Upper lobe of right lung (tissue), 1 donor: Measurements from ENCODE around the gene FANCE. TPM values are rescaled to one million over a fixed set of nuclear protein-coding genes. Genes with fewer than 3 reads are reported as not detected.

Source experiments
- ATAC-seq: fragments of 200-7000 bp; cut with Tn5 transposase; one replicate; pipeline ENCODE4 v1.9.1; 2020; ENCODE audit warnings: mild to moderate bottlenecking, moderate library complexity
- DNase-seq: peaks from one replicate; pipeline ENCODE4 v3.0.0-alpha.2; 2020
- H3K27ac ChIP-seq: fragments of 200-600 bp; one replicate; pipeline ENCODE4 v1.8.0; 2022
- H3K27me3 ChIP-seq: fragments of 200-600 bp; one replicate; pipeline ENCODE4 v1.8.0; 2022; ENCODE audit warnings: mild to moderate bottlenecking
- H3K36me3 ChIP-seq: fragments of 200-600 bp; one replicate; pipeline ENCODE4 v1.8.0; 2022
- H3K4me1 ChIP-seq: fragments of 200-600 bp; one replicate; pipeline ENCODE4 v1.8.0; 2022
- H3K4me3 ChIP-seq: fragments of 200-600 bp; one replicate; pipeline ENCODE4 v1.8.0; 2022; ENCODE audit warnings: mild to moderate bottlenecking
- H3K9me3 ChIP-seq: fragments of 200-600 bp; one replicate; pipeline ENCODE4 v1.8.0; 2022
- intact Hi-C: fragments of 100-400 bp; cut with DNase I; formaldehyde crosslinking; loops from one replicate; pipeline ENCODE4 v1.11.0; 2022
- total RNA-seq: library from RNA; stranded (reverse); fragmentation: NEBNext Ultra II Directional; extraction: Animal tissue kit (Norgen Biotek cat#: 25700); gene quantifications from one replicate; pipeline ENCODE4 v1.2.1, GENCODE V29; 2021
- TF ChIP-seq, protein P1 (sequence below): fragments of 200-600 bp; IDR thresholded peaks from one replicate; pipeline ENCODE4 v1.8.0; 2022; ENCODE audit warnings: antibody characterized with exemption
- donor health status: DM: no; HTN: yes; CAD: no; lungs with severe emphysema.

Gene FANCE
- total RNA-seq, 1 donor from 2014 or later, result 10.4 TPM

DNA sequence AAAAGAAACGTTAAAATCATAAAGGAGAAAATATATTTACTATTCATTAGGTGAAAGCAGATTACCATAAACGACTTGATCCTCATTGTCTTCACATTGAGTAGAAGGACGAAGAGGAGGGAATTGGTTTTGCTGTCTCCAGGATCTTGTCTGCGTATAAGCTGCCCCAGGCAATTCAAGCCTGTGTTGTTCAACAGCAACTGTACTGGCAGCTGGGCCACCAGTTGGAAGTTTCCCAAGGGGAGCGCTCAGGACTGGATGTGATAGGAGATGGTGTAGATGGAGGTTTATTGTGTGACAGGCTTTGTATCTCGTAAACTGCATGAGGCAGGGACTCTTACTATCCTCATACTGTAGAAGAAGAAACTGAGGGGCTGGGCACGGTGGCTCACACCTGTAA is 3.9 kb upstream of the FANCE start:
- DNase-seq, result no peak
- Histone ChIP-seq H3K27me3 (no peaks in the 10 kb centered on the region), H3K36me3 (no peaks in the 10 kb centered on the region), H3K9me3 (no peaks in the 10 kb centered on the region), H3K27ac (no peak overlapping the region), H3K4me3 (no peak overlapping the region), H3K4me1 (peaks cover 8% of the 10 kb centered on the region)
- intact Hi-C loops, result loop anchor here (5.0 kb wide), 1 partner anchor 106 kb away; the partner anchor contains the start of gene PPARD
- TF ChIP-seq, protein P1, sequence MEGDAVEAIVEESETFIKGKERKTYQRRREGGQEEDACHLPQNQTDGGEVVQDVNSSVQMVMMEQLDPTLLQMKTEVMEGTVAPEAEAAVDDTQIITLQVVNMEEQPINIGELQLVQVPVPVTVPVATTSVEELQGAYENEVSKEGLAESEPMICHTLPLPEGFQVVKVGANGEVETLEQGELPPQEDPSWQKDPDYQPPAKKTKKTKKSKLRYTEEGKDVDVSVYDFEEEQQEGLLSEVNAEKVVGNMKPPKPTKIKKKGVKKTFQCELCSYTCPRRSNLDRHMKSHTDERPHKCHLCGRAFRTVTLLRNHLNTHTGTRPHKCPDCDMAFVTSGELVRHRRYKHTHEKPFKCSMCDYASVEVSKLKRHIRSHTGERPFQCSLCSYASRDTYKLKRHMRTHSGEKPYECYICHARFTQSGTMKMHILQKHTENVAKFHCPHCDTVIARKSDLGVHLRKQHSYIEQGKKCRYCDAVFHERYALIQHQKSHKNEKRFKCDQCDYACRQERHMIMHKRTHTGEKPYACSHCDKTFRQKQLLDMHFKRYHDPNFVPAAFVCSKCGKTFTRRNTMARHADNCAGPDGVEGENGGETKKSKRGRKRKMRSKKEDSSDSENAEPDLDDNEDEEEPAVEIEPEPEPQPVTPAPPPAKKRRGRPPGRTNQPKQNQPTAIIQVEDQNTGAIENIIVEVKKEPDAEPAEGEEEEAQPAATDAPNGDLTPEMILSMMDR, result no peak
- ATAC-seq, result no peak

DNA sequence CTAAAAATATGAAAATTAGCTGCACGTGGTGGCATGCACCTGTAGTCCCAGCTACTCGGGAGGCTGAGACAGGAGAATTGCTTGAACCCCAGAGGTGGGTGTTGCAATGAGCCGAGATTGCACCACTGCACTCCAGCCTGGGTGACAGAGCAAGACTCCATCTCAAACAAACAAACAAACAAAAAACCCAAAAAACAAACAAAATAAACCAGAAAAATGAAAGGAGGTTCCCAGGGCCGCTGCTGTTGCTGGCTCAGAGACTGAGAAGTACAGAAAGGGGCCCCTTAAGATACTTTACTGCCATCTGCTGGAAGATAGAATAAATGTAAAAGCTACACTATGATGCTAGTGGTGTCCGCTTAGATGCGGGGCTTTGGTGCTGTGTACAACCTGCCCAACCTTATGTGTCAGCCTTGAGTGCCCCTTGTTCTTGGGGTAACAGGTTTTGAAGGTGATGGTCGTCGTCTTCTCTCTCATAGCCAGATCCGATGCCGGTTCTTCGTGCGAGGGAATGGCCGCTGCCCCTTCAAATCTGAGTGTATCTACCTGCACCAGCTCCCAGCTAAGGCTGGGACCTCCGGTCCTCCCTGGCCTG is 2.8 kb upstream of the FANCE start:
- intact Hi-C loops, result loop anchor here (5.0 kb wide), 1 partner anchor 107 kb away; the partner anchor contains the start of gene PPARD
- H3K27me3 ChIP-seq, result no peaks in the 10 kb centered on the region
- DNase-seq (no peak), ATAC-seq (peak; percentile 66)
- peaks cover 19% of the 10 kb centered on the region for H3K4me1 ChIP-seq
- TF ChIP-seq, protein P1, result peak; percentile 74
- H3K9me3 ChIP-seq, result no peaks in the 10 kb centered on the region
- no peaks in the 10 kb centered on the region for H3K36me3 ChIP-seq
- H3K4me3 ChIP-seq, result no peak overlapping the region
- no peak overlapping the region for H3K27ac ChIP-seq

DNA sequence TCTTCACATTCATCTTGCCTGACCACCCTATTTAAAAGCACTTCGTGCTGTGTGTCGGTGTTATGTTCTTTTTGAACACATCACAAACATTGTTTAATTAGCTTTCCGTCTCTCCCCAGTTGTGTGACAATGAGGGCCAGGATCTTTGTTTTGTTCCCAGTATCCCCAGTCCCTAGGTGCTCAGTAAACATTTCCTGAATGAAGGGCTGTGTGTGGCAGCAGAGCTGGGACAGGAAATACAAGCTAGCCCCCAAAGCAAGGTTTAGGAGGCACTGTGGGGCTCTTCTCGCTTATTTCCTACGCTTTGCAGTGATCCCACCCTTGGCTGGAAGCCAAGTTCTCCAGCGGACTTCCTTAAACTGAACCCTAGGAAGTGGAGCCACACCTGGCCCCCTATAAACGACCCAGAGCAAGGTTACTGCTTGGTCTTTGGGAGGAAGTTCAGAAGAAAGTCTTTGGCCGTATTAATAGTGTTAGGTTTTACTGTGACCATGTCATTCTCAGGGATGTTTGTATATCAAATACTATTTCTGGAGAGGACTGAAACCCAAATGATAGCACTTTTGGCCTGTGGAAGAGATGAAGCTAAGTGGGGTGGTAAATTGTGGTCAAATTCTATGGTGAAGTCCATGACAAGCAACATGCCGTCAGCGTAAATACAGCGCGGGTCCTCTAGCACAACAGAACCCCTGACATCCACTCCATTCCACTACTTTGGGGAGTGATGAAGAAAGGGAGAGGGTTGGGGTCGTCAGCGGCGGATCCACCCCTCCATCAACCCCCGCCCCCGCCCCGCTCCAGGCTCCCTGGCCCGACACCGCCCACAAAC is 570 bp upstream of the FANCE start:
- H3K4me1 ChIP-seq, result peaks cover 23% of the 10 kb centered on the region
- peaks cover 8% of the 10 kb centered on the region for H3K36me3 ChIP-seq
- H3K4me3 ChIP-seq, result peak overlapping the region; percentile 76
- H3K27ac ChIP-seq, result no peak overlapping the region
- TF ChIP-seq, protein P1, result no peak
- H3K9me3 ChIP-seq, result no peaks in the 10 kb centered on the region
- no peaks in the 10 kb centered on the region for H3K27me3 ChIP-seq
- ATAC-seq, result no peak
- DNase-seq, result no peak
- intact Hi-C loops, result no loop called here

DNA sequence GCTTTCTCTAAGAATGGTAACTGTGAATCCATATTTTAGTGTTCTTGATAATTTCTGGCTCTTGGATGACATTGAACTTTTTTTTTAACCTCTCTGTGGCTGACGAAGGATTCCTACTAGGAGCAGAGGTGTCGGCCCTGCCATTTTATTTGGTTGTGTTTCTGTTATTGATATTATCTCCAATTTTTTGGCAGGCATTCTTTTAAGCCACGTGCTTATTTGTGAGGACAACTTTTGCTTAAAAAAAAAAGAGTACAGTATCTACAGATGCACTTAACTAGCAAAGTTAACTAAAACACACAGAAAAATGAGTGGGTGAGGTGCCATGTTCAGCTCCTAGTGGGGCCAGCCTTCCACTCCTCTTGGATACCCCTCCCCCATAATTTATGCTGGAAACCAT is 1.1 kb downstream of the FANCE start:
- Histone ChIP-seq H3K4me1 (peaks cover 23% of the 10 kb centered on the region), H3K27me3 (no peaks in the 10 kb centered on the region), H3K27ac (no peak overlapping the region), H3K9me3 (no peaks in the 10 kb centered on the region), H3K4me3 (peak overlapping the region; percentile 76), H3K36me3 (peaks cover 12% of the 10 kb centered on the region)
- TF ChIP-seq, protein P1, result no peak
- no peak for DNase-seq
- ATAC-seq, result no peak
- intact Hi-C loops, result no loop called here

DNA sequence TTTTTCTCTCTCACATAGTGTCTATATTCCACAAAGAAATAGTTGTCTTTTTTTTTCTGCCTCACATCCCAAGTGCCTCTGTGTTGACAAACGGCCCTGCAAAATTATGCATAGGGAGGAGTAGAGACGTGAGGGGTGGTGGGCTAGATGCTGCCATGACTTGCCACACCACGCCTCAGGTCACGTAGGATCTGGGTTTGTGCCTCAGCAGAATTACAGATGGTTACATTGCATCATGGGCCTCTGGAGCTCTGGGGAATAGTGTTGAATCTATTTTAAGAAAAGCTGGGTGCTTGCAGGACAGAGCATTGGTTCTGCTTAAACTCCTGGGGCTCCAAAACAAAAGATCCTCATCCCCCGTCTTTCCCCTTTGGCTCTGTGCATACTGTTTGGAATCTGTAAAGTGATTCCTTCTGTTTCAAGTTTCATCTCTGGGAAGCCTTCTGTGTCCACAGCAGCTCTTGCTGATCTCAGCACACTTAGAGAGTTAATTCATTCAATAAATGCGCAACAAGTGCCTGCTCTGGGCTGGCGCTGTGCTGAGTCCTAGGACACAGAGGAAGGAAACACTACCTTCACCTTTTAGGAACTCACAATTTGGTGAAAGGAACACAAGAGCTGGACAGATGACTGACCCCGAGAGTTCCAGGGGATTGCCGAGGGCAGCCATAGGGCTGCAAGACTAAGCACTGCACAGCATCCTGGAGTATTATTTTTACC is 2.4 kb downstream of the FANCE start:
- Histone ChIP-seq H3K27me3 (no peaks in the 10 kb centered on the region), H3K4me1 (peaks cover 23% of the 10 kb centered on the region), H3K9me3 (no peaks in the 10 kb centered on the region), H3K27ac (no peak overlapping the region), H3K36me3 (peaks cover 24% of the 10 kb centered on the region), H3K4me3 (no peak overlapping the region)
- DNase-seq (no peak), ATAC-seq (no peak)
- intact Hi-C loops, result no loop called here
- TF ChIP-seq, protein P1, result no peak
